ENCODE data around the gene TRIO. TPM values are rescaled to one million over a fixed set of nuclear protein-coding genes. Genes with fewer than 3 reads are reported as not detected.
A peak's percentile ranks its signal among the peaks of the same experiment; 100 is the strongest.

TRIO gene
- polyA plus RNA-seq, 1 of the 3 experiments (the other 2 are of a cell fraction), result 229 TPM

DNA sequence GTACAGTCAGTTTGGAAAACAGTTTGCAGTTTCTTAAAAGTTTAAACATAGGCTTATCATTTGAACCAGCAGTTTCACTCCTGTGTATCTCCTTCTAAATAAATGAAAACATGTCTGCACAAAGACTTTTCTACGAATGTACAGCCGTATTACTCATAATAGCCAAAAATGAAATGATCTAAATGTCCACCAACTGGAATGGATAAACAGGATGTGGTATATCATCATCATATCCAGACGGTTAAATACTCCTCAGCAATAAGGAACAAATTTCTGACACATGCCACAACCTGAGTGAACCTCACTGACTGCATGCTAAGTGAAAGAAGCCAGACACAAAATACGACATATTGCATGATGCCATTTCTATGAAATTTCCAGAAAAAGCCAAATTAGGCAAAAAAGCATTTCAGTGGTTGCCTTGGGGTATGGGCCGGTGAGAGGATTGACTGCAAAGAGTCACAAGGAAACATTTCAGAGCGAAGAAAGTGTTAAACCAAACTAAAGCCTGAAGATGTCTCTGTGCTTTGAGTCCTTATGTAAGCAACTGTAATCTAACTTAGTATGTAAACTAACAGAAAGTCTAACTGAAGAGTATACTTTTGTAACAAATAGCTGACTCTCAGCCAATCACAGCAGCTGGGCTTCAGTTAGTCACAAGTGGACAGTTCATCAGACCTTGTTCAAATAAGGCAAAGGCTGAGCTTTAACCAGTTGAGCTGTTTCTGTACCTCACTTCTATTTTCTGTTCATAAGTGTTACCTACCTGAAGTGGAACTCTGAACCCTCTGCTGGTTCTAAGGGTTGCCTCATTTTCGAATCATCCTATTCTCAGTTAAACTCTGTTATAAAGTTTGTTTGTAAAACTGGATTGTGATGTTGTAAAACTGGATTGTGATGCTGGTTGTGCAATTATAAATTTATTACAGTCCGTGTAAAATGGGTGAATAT, 65.2 kb downstream of the TRIO start (continued):
- TF ChIP-seq SIN3A (IDR thresholded peaks at IDR 0.05; ENCODE audit: borderline replicate concordance, low read depth, low read length), result no peak
- TF ChIP-seq, protein P1, sequence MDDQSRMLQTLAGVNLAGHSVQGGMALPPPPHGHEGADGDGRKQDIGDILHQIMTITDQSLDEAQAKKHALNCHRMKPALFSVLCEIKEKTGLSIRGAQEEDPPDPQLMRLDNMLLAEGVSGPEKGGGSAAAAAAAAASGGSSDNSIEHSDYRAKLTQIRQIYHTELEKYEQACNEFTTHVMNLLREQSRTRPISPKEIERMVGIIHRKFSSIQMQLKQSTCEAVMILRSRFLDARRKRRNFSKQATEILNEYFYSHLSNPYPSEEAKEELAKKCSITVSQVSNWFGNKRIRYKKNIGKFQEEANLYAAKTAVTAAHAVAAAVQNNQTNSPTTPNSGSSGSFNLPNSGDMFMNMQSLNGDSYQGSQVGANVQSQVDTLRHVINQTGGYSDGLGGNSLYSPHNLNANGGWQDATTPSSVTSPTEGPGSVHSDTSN (IDR thresholded peaks at IDR 0.05), result peak; percentile 76
- TF ChIP-seq, protein P2, sequence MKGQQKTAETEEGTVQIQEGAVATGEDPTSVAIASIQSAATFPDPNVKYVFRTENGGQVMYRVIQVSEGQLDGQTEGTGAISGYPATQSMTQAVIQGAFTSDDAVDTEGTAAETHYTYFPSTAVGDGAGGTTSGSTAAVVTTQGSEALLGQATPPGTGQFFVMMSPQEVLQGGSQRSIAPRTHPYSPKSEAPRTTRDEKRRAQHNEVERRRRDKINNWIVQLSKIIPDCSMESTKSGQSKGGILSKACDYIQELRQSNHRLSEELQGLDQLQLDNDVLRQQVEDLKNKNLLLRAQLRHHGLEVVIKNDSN (IDR thresholded peaks at IDR 0.05; ENCODE audit: borderline replicate concordance, low read depth), result no peak
- no peak for TF ChIP-seq RAD21 (IDR thresholded peaks at IDR 0.05; ENCODE audit: low read length)
- TF ChIP-seq ELF1 (IDR thresholded peaks at IDR 0.05), result no peak
- TF ChIP-seq TCF12 (IDR thresholded peaks at IDR 0.05), result peak; percentile 78
- TF ChIP-seq, protein P3, sequence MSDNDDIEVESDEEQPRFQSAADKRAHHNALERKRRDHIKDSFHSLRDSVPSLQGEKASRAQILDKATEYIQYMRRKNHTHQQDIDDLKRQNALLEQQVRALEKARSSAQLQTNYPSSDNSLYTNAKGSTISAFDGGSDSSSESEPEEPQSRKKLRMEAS (IDR thresholded peaks at IDR 0.05; ENCODE audit: low read depth), result peak; percentile 45; the same call in 1 of the 2 replicates

DNA sequence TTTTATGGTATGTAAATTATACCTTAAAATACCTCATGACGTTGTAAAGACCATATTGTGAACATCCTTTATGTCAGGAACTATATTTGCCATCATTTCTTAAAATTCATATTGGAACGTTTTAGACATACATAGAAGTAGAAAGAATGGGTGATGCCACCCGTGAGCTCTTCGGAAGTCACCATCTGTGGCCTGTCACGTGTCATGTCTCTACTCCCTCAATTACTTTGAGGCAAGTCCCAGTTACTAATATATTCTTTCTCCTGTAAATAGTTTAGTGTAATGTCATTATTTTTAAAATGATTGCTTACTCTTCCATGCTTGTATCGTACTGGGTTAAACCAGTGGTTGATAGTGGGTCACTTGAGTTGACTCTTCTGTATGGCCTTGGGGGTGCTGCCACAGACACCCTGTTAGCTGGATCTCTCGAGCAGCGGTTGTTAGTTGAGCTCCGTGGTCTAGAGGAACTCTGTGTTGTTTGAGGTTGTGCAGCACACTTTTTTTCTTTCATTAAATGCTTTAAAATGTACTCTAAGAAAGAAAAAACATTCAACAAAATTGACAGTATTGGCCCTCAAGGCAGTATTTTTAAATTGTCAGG, 66.2 kb downstream of the TRIO start:
- H3K9ac ChIP-seq, result no peak overlapping the region
- CTCF ChIA-PET, result no interaction called here
- TF ChIP-seq POLR2AphosphoS5 (IDR thresholded peaks at IDR 0.05; ENCODE audit: low read depth, low read length) (no peak), GABPA (IDR thresholded peaks at IDR 0.05; ENCODE audit: low read depth) (no peak), NFIC (IDR thresholded peaks at IDR 0.05; ENCODE audit: borderline replicate concordance) (no peak), TCF12 (IDR thresholded peaks at IDR 0.05) (no peak), JUND (IDR thresholded peaks at IDR 0.05) (no peak), RCOR1 (IDR thresholded peaks at IDR 0.05; ENCODE audit: low read length) (no peak), GATA2 (CRISPR knock-in tag; IDR thresholded peaks at IDR 0.05) (no peak), SMC3 (IDR thresholded peaks at IDR 0.05; ENCODE audit: low read depth, low read length) (no peak), CHD2 (IDR thresholded peaks at IDR 0.05; ENCODE audit: low read length, partially characterized antibody) (no peak), YY1 (IDR thresholded peaks at IDR 0.05; ENCODE audit: low read depth) (no peak), EP300 (IDR thresholded peaks at IDR 0.05; ENCODE audit: borderline replicate concordance in 1 of 2, low read depth in 1 of 2, low read length in 1 of 2) (no peak), ELF1 (IDR thresholded peaks at IDR 0.05) (no peak), EZH2phosphoT487 (IDR thresholded peaks at IDR 0.05; ENCODE audit: borderline replicate concordance, low read depth) (no peak)
- TF ChIP-seq, protein P4, sequence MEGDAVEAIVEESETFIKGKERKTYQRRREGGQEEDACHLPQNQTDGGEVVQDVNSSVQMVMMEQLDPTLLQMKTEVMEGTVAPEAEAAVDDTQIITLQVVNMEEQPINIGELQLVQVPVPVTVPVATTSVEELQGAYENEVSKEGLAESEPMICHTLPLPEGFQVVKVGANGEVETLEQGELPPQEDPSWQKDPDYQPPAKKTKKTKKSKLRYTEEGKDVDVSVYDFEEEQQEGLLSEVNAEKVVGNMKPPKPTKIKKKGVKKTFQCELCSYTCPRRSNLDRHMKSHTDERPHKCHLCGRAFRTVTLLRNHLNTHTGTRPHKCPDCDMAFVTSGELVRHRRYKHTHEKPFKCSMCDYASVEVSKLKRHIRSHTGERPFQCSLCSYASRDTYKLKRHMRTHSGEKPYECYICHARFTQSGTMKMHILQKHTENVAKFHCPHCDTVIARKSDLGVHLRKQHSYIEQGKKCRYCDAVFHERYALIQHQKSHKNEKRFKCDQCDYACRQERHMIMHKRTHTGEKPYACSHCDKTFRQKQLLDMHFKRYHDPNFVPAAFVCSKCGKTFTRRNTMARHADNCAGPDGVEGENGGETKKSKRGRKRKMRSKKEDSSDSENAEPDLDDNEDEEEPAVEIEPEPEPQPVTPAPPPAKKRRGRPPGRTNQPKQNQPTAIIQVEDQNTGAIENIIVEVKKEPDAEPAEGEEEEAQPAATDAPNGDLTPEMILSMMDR (IDR thresholded peaks at IDR 0.05), result no peak
- TF ChIP-seq, protein P5, sequence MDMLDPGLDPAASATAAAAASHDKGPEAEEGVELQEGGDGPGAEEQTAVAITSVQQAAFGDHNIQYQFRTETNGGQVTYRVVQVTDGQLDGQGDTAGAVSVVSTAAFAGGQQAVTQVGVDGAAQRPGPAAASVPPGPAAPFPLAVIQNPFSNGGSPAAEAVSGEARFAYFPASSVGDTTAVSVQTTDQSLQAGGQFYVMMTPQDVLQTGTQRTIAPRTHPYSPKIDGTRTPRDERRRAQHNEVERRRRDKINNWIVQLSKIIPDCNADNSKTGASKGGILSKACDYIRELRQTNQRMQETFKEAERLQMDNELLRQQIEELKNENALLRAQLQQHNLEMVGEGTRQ (IDR thresholded peaks at IDR 0.05; ENCODE audit: borderline replicate concordance, low read depth, low read length), result no peak
- TF ChIP-seq, protein P6, sequence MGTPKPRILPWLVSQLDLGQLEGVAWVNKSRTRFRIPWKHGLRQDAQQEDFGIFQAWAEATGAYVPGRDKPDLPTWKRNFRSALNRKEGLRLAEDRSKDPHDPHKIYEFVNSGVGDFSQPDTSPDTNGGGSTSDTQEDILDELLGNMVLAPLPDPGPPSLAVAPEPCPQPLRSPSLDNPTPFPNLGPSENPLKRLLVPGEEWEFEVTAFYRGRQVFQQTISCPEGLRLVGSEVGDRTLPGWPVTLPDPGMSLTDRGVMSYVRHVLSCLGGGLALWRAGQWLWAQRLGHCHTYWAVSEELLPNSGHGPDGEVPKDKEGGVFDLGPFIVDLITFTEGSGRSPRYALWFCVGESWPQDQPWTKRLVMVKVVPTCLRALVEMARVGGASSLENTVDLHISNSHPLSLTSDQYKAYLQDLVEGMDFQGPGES (IDR thresholded peaks at IDR 0.05; ENCODE audit: low read depth, low read length), result no peak
- TF ChIP-seq, protein P7, sequence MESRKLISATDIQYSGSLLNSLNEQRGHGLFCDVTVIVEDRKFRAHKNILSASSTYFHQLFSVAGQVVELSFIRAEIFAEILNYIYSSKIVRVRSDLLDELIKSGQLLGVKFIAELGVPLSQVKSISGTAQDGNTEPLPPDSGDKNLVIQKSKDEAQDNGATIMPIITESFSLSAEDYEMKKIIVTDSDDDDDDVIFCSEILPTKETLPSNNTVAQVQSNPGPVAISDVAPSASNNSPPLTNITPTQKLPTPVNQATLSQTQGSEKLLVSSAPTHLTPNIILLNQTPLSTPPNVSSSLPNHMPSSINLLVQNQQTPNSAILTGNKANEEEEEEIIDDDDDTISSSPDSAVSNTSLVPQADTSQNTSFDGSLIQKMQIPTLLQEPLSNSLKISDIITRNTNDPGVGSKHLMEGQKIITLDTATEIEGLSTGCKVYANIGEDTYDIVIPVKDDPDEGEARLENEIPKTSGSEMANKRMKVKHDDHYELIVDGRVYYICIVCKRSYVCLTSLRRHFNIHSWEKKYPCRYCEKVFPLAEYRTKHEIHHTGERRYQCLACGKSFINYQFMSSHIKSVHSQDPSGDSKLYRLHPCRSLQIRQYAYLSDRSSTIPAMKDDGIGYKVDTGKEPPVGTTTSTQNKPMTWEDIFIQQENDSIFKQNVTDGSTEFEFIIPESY (IDR thresholded peaks at IDR 0.05; ENCODE audit: borderline replicate concordance, low read depth), result no peak

More for the DNA sequence above, 66.2 kb downstream of the TRIO start:
- Histone ChIP-seq H3K4me3 (ENCODE audit: low read depth in 2 of 2, low read length in 1 of 2) (no peak overlapping the region), H3K27me3 (ENCODE audit: insufficient read depth) (no peaks in the 10 kb centered on the region), H4K20me1 (ENCODE audit: insufficient read depth) (peaks cover 50% of the 10 kb centered on the region), H3K4me1 (ENCODE audit: control insufficient read depth in 1 of 2, insufficient read depth in 2 of 2, low read depth in 1 of 2, low read length in 1 of 2) (peaks cover 36 to 37% of the 10 kb centered on the region in 2 experiments), H2AFZ (ENCODE audit: low read depth) (no peak overlapping the region), H3K9me3 (no peaks in the 10 kb centered on the region), H3K9me2 (no peaks in the 10 kb centered on the region), H3K79me2 (ENCODE audit: insufficient read depth) (peaks cover 97% of the 10 kb centered on the region), H3K4me2 (no peak overlapping the region), H3F3A (replicated peaks; ENCODE audit: insufficient read depth) (peaks cover 55% of the 10 kb centered on the region), H3K27ac (ENCODE audit: low read depth in 2 of 2, low read length in 1 of 2) (peak overlapping the region in 1 of 2 experiments; percentile 82; a peak in 2 of 4 replicates), H3K36me3 (replicated peaks in 1 of 2; ENCODE audit: control insufficient read depth in 1 of 2, insufficient read depth in 2 of 2, low read length in 1 of 2) (peaks cover 0 to 4% of the 10 kb centered on the region in 2 experiments)
- POLR2A ChIA-PET, result no interaction called here
- 90% methylated on average over 9 of the region's 9 CpGs for WGBS (ENCODE audit: low lambda C conversion rate)
- no peak for DNase-seq
